Endothelial cell of hepatic sinusoid (primary cell): ENCODE results near the gene TMEM144.

Source experiments
- in situ Hi-C: cut with HindIII; loops from 2 replicates; pipeline ENCODE4 v1.10.0; 2017; ENCODE audit warnings: low sequenced_read_pairs

TMEM144 gene

DNA sequence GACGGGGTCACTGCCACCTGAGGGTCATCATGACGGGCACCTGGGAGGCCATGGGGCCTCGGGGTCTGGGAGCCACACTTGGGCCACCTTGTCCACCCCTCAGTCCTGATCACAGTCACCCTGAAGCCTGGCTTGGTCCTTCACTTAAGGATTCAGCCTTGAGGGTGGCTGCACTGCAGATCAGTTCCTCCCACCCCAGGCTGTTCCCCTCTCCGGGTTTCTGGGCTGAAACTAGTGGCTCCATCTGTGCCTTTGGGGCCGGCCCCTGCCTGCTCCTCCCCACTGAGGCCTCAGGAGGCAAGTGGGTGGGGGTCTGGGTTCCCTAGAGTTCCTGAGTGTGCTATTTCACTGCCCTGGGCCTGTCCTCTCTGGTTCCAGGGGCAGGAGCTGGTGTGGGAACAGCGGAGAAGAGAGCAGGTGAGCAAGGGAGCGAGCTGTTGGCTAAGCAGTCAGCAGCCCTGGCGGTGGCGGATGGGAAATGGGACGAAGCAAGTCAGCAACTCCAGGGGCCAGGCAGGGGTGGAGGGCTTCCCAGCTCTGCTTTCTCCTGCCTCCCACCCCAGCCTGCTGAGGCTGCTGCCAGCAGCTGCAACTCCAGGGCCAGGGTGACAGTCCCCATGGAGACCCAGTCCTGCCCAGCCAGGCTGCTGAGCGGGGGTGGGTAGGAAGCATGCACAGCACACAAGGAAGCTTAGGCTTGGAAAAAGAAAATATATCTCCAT, 81.2 kb downstream of the TMEM144 start:
- in situ Hi-C loops: no loop called here

DNA sequence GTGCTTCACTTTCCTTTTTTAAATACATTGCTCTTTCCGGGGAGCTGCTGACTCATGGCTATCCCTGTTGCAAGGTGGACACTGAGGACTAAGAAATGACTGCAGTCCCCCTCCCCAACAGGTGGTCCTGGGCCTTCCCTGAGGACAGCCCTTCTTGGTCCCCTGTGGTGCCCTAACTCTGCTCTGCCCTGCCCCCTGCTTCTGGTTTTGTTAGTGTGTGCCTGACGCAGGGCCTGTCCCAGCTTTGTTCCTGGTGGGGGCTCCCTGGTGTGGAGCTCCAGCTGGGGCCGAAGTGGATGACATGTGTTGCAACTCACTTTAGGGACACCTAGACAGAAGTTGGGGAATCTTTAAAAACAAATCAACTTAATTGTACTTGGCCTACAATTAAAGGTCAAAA, 81.9 kb downstream of the TMEM144 start:
- in situ Hi-C loops: no loop called here

DNA sequence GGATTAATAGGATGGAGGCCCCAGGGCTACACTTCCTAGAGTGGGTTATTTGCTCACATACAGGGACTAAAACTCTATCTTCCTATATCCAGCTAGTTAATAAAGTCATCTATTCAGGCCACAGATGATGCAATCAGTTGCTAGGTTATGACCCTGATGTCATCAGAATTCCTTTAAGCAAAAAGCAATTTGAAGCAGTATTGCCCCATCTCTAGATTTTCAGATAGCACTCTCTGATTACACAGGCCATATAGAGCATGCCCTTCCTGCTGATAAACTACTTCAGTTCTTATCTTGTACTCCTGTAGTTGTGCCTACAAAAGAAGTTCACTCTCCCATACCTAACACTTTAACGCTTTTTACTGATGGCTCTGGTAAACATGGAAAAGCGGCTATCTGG, 84.8 kb downstream of the TMEM144 start:
- in situ Hi-C loops: no loop called here

- in situ Hi-C loops: no loop called here
These were observed 87.6 kb downstream of the TMEM144 start for GRCh38 chr4:158297866-158298265.

- in situ Hi-C loops: no loop called here
These were observed 89.2 kb downstream of the TMEM144 start for GRCh38 chr4:158299459-158300007.

- in situ Hi-C loops: no loop called here
These were observed 89.7 kb downstream of the TMEM144 start for GRCh38 chr4:158300012-158300411.

- in situ Hi-C loops: no loop called here
These were observed 92.0 kb downstream of the TMEM144 start for GRCh38 chr4:158302076-158302866.

DNA sequence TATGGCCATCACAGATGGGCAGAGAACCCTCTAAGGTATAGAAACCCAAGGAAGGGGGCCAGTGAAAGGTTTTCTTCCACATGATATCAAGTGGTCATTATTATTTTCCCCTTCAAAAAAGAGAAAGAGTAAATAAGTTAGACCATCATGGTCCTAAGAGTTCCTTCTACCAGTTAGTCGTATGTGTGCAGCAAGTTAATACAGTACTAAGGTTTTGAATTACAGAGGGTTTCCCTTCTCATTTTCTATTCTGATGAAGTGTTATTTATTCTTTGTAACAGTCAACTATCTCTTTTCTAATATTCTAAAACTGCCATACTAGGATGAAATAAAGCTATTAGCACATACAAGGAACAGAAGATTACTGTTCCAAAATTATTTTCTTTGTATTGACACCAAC, 94.4 kb downstream of the TMEM144 start:
- in situ Hi-C loops: no loop called here
